Ishikawa (cell line): ENCODE results near the gene ADCY2.

Experiments used
- EGR1 ChIP-seq: IDR thresholded peaks from 2 replicates; pipeline ENCODE4 v1.6.1; 2012
- NFIC ChIP-seq: IDR thresholded peaks from 2 replicates; pipeline ENCODE4 v1.6.1; 2012
- RAD21 ChIP-seq: IDR thresholded peaks from 2 replicates; pipeline ENCODE4 v1.6.1; 2012; ENCODE audit warnings: low read depth
- TAF1 ChIP-seq: IDR thresholded peaks from 2 replicates; pipeline ENCODE4 v1.6.1; 2012; ENCODE audit warnings: low read depth, mild to moderate bottlenecking
- YY1 ChIP-seq: IDR thresholded peaks from 2 replicates; pipeline ENCODE4 v1.6.1; 2012; ENCODE audit warnings: low read depth

GRCh38 chr5:7361593-7361992 is 34.3 kb upstream of the ADCY2 start:
- no peak for TF ChIP-seq EGR1
- no peak for TF ChIP-seq TAF1
- TF ChIP-seq YY1: no peak
- no peak for TF ChIP-seq NFIC
- no peak for TF ChIP-seq RAD21
